ENCODE results near the gene LYSMD3. TPM values are rescaled to one million over a fixed set of nuclear protein-coding genes. Genes with fewer than 3 reads are reported as not detected.

Gene LYSMD3
- total RNA-seq, 1 experiment from 2014 or later, result 15.1 TPM

DNA sequence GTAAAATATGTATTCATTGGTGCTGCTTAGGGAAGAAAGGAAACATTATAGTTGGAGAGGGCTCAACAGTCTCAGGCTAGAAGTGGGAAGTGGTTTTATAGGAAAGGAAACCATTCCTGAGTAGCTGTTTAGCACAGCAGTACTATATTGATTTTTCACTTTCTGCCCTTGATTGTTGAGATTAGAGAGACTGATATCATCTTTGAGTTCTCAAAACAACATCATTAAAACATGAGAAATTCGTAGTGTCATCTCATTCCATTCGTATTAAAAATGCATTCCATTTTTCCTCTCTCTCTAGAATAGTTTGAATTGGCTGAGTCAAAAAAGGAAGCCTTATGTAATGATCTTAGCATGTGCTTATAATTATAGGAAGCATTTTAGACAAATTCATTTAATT lies 40.6 kb downstream of the LYSMD3 start:
- DNase-seq (ENCODE audit: extremely low read depth, low read depth), result no peak

DNA sequence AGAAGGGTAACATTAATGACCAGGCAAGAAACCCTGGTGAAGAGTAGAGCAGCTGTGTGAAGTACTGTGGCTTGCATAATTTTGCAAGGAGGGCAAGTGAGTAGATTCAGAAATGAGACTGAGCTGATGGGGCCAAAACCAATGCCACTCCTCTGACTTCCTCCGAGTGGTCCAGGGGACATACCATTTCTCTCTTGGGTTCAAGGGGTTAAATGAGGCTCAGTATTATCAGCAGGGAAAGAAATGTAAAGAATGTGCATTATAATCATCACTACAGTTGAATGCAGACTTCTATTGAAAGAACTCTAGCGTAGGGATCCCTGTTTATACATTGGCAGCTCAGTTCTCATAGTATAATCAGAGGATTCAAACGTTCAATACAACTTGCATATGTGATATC lies 44.8 kb downstream of the LYSMD3 start:
- DNase-seq (ENCODE audit: extremely low read depth, low read depth), result no peak

DNA sequence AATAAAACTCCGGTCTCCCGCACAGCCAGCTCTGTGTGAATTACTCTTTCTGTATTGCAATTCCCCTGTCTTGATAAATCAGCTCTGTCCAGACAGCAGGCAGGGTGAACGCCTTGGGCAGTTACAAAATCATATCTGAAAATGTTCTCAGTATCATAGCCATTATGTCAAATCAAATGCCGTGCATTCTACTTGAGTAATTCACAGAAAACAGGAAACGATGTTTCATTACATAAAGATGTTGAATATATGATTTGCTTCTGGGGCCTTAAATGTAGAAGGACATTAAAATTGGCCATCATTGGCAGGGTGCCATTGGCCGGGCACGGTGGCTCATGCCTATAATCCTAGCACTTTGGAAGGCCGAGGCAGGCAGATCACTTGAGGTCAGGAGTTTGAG lies 46.2 kb downstream of the LYSMD3 start:
- no peak for DNase-seq (ENCODE audit: extremely low read depth, low read depth)

DNA sequence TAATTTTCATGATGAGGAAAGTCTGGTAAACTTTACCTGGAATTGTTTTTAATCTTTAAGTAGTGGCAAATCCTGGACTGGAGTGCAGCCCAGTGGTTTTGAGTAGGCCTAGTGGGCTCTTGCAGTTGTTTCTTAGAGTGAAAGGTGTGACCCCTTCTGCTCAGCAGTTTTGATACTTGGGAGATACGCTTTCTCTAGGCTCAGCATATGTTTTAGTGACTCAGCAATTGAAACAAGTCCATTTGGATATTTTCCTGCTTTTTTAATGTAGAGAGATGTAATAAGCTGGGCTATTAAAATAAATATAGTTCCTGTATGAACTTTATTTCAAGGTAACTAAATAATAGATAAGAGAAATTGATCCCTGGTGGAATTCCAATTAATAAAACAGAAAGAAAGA lies 48.7 kb downstream of the LYSMD3 start:
- no peak for DNase-seq (ENCODE audit: extremely low read depth, low read depth)

DNA sequence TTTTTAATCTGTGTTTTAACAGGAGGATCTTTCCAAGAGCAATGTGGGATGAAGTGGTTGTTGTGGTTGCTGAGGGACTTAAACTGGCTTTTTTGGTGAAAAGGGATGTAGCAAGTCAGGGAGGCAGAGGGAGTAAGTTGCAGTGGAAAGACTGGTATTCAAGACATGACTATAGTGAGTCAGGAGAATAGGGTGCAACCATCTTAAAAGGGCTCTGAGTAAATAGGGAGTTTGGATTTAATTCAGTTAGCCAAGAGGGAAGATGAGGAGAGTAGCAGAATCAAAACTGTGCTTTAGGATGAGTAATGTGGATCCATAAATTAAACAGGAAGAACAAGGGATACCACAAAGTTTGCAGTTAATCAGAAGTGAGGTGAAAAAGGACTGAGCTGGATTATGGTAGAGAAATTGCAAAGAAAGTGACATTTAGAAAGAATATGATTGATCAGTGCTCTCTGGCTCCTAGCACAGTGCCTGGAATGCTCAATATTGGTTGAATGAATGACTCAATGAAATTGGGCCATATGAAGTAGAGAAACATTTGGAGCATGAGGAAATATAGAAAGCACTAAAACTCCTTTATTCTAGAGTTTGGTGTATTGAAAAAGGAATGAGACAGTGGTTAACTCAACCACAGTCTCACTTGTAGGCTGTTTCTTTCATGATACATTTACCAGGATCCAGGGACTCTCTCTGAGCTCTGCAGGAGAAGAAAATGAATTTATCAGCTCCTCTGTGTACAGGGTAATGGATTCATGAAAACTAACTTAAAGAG lies 49.6 kb downstream of the LYSMD3 start:
- no peak for DNase-seq (ENCODE audit: extremely low read depth, low read depth)

DNA sequence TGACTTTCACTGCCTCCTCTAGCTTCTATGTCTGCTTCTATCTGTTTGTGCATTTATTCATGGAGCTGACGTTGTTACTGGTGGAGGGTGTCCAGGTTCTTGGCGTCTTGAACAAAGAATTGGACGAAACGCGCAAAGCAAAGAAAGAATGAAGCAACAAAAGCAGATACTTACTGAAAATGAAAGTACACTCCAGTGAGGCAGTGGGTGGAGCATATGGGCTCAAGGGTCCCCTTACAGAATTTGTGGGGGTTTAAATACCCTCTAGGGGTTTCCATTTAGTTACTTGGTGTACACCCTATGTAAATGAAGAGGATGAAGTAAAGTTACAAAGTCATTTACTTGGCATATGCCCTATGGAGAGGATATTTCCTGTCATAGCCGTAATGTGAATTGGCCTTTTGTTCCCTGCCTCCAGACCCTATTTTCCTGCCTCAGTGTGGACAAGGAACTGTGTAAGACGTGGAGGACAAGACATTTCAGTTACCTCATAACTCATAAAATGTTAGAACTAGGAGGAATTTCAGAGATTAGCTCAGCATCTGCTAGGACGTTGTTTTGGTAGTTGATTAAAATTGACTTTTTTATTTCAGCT lies 51.7 kb downstream of the LYSMD3 start:
- no peak for DNase-seq (ENCODE audit: extremely low read depth, low read depth)

DNA sequence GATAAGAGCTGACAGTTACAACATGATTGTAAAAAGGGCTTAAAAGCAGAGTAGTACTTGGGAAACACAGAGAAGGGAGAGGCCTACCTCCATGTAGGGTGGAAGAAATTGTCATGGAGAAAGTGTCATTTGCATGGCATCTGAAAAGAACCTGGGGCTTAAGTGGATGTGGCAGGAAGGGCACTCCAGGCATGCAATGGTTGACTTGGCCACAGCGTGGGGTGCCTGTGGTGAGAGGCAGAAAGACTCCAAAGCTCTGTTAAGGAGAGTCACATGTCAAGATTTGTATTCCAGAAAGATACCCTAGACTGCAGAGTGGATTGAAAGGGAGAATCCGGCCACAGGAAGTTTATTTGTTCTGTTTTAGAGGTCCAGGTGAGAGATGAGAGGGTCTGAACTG lies 52.3 kb downstream of the LYSMD3 start:
- DNase-seq (ENCODE audit: extremely low read depth, low read depth), result no peak

DNA sequence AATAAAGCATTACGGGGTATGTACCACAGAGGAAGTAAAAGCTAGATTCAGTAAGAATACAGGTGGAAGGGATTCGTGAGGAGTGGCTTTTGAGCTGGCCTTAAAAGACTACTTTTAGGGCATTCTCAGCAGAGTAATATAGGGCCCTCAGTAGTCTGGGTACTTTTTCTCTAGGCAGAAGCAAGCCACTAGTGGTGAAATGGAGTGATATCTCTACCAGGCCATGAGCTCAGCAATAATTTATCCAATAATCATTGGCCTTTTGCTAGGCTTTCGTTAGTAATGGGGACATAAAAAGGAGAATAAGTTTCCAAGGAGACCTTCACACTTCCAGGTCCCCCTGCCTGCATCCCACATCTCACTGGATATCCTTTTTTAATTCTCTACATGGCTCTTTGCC lies 53.0 kb downstream of the LYSMD3 start:
- DNase-seq (ENCODE audit: extremely low read depth, low read depth), result no peak

- DNase-seq (ENCODE audit: extremely low read depth, low read depth), result no peak
Observed at GRCh38 chr5:90475436-90475980, 53.9 kb downstream of the LYSMD3 start.

DNA sequence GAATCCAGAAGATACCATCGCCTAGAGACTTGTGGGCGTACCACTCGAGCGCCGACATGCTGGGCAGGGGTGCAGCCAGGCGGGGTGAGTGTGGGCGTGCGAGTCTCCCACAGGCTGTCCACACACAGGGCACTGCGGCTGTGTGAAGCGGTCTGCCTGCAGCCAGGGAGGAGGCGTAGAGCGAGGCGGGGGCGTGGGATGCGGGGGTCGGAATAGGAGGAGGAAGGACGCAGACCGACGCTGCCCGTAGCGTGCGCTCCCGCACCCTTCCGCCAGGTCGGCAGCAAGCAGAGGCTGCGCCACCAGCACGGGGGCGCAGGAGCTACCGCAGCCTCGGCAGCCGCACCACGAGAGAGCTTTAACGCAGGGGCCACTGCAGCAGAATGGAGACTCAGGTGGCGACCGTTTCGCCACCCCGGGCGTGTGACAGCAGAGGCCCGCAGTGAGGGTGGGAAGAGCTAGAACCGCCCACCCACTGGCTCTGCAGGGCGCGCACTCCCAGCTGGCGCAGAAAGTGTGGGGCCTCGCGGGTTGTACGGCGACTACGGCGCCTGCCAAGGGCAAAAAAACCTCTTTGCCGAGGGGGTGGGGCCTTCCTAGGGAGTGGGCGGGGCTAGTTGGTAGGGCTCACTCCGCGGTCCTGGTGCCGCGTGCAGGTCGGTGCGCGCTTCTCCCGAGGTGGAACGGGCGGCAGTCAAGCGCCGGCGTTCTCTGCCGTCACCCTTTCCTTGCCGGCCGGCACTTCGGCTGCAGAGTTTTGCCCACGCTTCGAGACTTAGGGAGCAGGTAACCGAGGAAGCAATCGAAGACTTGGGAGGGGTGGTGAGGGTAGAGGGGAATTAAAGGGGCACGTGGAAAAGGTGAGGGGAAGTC lies 54.9 kb downstream of the LYSMD3 start, which contains the start of the genes MBLAC2 and POLR3G:
Gene MBLAC2 (minus strand): TSS at position 537 of the 873 bp plus-strand sequence. CDS start 479 bp downstream, at position 58.
Gene POLR3G (plus strand): TSS at position 630 of the 873 bp plus-strand sequence. CDS start 10,704 bp downstream, outside the sequence.
- DNase-seq (ENCODE audit: extremely low read depth, low read depth), result peak; percentile 88

GRCh38 chr5:90473396-90474234 lies 55.8 kb downstream of the LYSMD3 start:
- no peak for DNase-seq (ENCODE audit: extremely low read depth, low read depth)

- DNase-seq (ENCODE audit: extremely low read depth, low read depth), result no peak
Observed at GRCh38 chr5:90472783-90473395, 56.5 kb downstream of the LYSMD3 start.

Other genes with a start within 250 kb of the LYSMD3 start
- gene CETN3, start 119.8 kb downstream of the LYSMD3 start, total RNA-seq (2014; rRNA removed; shearing (Covaris generic)), result 60.8 and 61.3 TPM in 2 replicates
- 5.6 and 7.8 TPM in 2 replicates for gene MBLAC2, start 54.8 kb downstream of the LYSMD3 start, total RNA-seq (2014; rRNA removed; shearing (Covaris generic))
- gene POLR3G, start 54.7 kb downstream of the LYSMD3 start, total RNA-seq (2014; rRNA removed; shearing (Covaris generic)), result 36.7 and 38.4 TPM in 2 replicates
- gene ADGRV1, start 29.2 kb upstream of the LYSMD3 start, total RNA-seq (2014; rRNA removed; shearing (Covaris generic)), result 1.8 TPM in 2 replicates